H1 (cell line): ENCODE results near the gene FAM240A. TPM values are rescaled to one million over a fixed set of nuclear protein-coding genes. Genes with fewer than 3 reads are reported as not detected.
A peak's percentile ranks its signal among the peaks of the same experiment; 100 is the strongest.

Source experiments
- CTCF ChIA-PET: fragments of 300-600 bp; sonication (Branson Sonifier 250); formaldehyde crosslinking; loops from one replicate; lab custom pipeline; 2021; ENCODE audit not compliant: partially characterized antibody; lab: Charles Lee
- POLR2A ChIA-PET: fragments of 300-600 bp; sonication (Branson Sonifier 250); formaldehyde crosslinking; loops from one replicate; lab custom pipeline; 2021; ENCODE audit warnings: inconsistent platforms; ENCODE audit not compliant: partially characterized antibody; lab: Charles Lee
- DNase-seq, 2 experiments: peaks; one replicate each; pipeline versions ENCODE4 v3.0.0 to v3.0.0-alpha.2; 2010 to 2022; ENCODE audit warnings: low spot score in 2 of 2, low read depth in 1 of 2, mixed read lengths in 1 of 2
- FAIRE-seq: peaks from 2 replicates; lab custom pipeline; 2011; peaks lifted over from hg19 to GRCh38; lab: Jason Lieb, UNC
- H2AFZ ChIP-seq: 2 replicates; pipeline ENCODE4 v1.8.1; 2012; ENCODE audit warnings: low read length, inconsistent platforms
- H2AK5ac ChIP-seq: 2 replicates; pipeline ENCODE4 v1.6.1; 2013; ENCODE audit warnings: low read depth, low read length
- H2BK120ac ChIP-seq: replicated peaks from 2 replicates; pipeline ENCODE3; 2013; ENCODE audit warnings: low read depth, low read length, inconsistent platforms
- H2BK12ac ChIP-seq: 2 replicates; pipeline ENCODE4 v1.6.1; 2013; ENCODE audit warnings: low read depth, low read length
- H2BK15ac ChIP-seq: 2 replicates; pipeline ENCODE4 v1.6.1; 2013; ENCODE audit warnings: low read length
- H2BK20ac ChIP-seq: 2 replicates; pipeline ENCODE4 v1.6.1; 2013; ENCODE audit warnings: low read length
- H2BK5ac ChIP-seq: 2 replicates; pipeline ENCODE4 v1.6.1; 2013; ENCODE audit warnings: low read depth, low read length
- H3K14ac ChIP-seq: 2 replicates; pipeline ENCODE4 v1.6.1; 2013; ENCODE audit warnings: inconsistent platforms; ENCODE audit not compliant: insufficient read length
- H3K18ac ChIP-seq: 2 replicates; pipeline ENCODE4 v1.6.1; 2013; ENCODE audit warnings: low read length; ENCODE audit errors: extremely low read depth
- H3K23ac ChIP-seq: 2 replicates; pipeline ENCODE4 v1.6.1; 2013; ENCODE audit warnings: inconsistent platforms; ENCODE audit not compliant: insufficient read length
- H3K23me2 ChIP-seq: 2 replicates; pipeline ENCODE4 v1.6.1; 2013; ENCODE audit warnings: low read depth, low read length
- H3K27ac ChIP-seq: 2 replicates; pipeline ENCODE4 v1.6.1; 2011; ENCODE audit warnings: low read depth, low read length, inconsistent platforms
- H3K27me3 ChIP-seq, 4 experiments: replicated peaks in 1 of 4; 1 replicate in 1 of 4; 2 replicates in 3 of 4; pipeline versions ENCODE4 v1.6.1 to v1.8.1; 2011 to 2013; ENCODE audit warnings: low read length in 3 of 4, mild to moderate bottlenecking in 3 of 4, inconsistent platforms in 2 of 4, mixed read lengths in 2 of 4, moderate library complexity in 1 of 4; ENCODE audit not compliant: control insufficient read depth in 3 of 4, insufficient read depth in 3 of 4; ENCODE audit errors: extremely low read depth in 1 of 4
- H3K36me3 ChIP-seq, 4 experiments: 2 replicates each; pipeline versions ENCODE4 v1.6.1 to v1.8.1; 2011 to 2013; ENCODE audit warnings: mild to moderate bottlenecking in 4 of 4, low read length in 3 of 4, moderate library complexity in 2 of 4, control low read depth in 1 of 4, inconsistent platforms in 1 of 4; ENCODE audit not compliant: insufficient read depth in 4 of 4, control insufficient read depth in 2 of 4
- H3K4ac ChIP-seq: replicated peaks from 2 replicates; pipeline ENCODE3; 2013; ENCODE audit warnings: low read length, low read depth, mixed read lengths, inconsistent platforms; ENCODE audit not compliant: insufficient read length
- H3K4me1 ChIP-seq, 4 experiments: replicated peaks in 1 of 4; 1 replicate in 1 of 4; 2 replicates in 3 of 4; pipeline versions ENCODE4 v1.6.1 to v1.8.1; 2011 to 2013; ENCODE audit warnings: low read length in 3 of 4, inconsistent platforms in 2 of 4, mixed read lengths in 1 of 4; ENCODE audit not compliant: insufficient read depth in 4 of 4, control insufficient read depth in 3 of 4
- H3K4me2 ChIP-seq, 2 experiments: 2 replicates each; pipeline versions ENCODE4 v1.6.1 to v1.8.1; 2011 to 2013; ENCODE audit warnings: low read depth in 2 of 2, low read length in 2 of 2, control low read depth in 1 of 2, inconsistent platforms in 1 of 2, mild to moderate bottlenecking in 1 of 2; ENCODE audit not compliant: insufficient read depth in 1 of 2
- H3K4me3 ChIP-seq, 4 experiments: fragments of 200-600, 300-600 bp in 1 of 4; sonication (generic), shearing (Covaris generic), sonication (Bioruptor Twin) in 1 of 4; 2 replicates each; pipeline versions ENCODE4 v1.5.1 to v1.8.1; 2011 to 2016; ENCODE audit warnings: low read length in 4 of 4, low read depth in 3 of 4, control low read depth in 2 of 4, inconsistent platforms in 2 of 4, mild to moderate bottlenecking in 2 of 4, mixed read lengths in 1 of 4, moderate library complexity in 1 of 4; ENCODE audit not compliant: insufficient read depth in 2 of 4; ENCODE audit errors: extremely low read depth in 1 of 4
- H3K56ac ChIP-seq: replicated peaks from 2 replicates; pipeline ENCODE3; 2013; ENCODE audit warnings: low read depth, mild to moderate bottlenecking, mixed read lengths, low read length, inconsistent platforms; ENCODE audit not compliant: insufficient read length
- H3K79me1 ChIP-seq: 2 replicates; pipeline ENCODE4 v1.6.1; 2013; ENCODE audit warnings: low read depth, low read length, control low read depth
- H3K79me2 ChIP-seq, 2 experiments: 2 replicates each; pipeline versions ENCODE4 v1.6.1 to v1.8.1; 2012 to 2013; ENCODE audit warnings: low read length in 2 of 2, mild to moderate bottlenecking in 2 of 2, inconsistent platforms in 1 of 2; ENCODE audit not compliant: insufficient read depth in 2 of 2, control insufficient read depth in 1 of 2
- H3K9ac ChIP-seq, 4 experiments: replicated peaks in 1 of 4; 1 replicate in 1 of 4; 2 replicates in 3 of 4; pipeline versions ENCODE4 v1.6.1 to v1.8.1; 2011 to 2013; ENCODE audit warnings: low read depth in 3 of 4, low read length in 3 of 4, control low read depth in 2 of 4, mild to moderate bottlenecking in 2 of 4, moderate library complexity in 2 of 4, inconsistent platforms in 1 of 4; ENCODE audit errors: extremely low read depth in 1 of 4
- H3K9me3 ChIP-seq, 2 experiments: 2 replicates each; pipeline versions ENCODE4 v1.6.1 to v1.8.1; 2012 to 2013; ENCODE audit warnings: mild to moderate bottlenecking in 2 of 2, moderate library complexity in 2 of 2, control low read depth in 1 of 2, inconsistent platforms in 1 of 2, low read depth in 1 of 2, low read length in 1 of 2, mixed read lengths in 1 of 2; ENCODE audit not compliant: insufficient read depth in 2 of 2
- H4K20me1 ChIP-seq, 2 experiments: replicated peaks in 1 of 2; 2 replicates each; pipeline versions ENCODE3 to v1.8.1; 2011 to 2013; ENCODE audit warnings: inconsistent platforms in 2 of 2, low read length in 2 of 2, mild to moderate bottlenecking in 1 of 2; ENCODE audit not compliant: insufficient read depth in 2 of 2, control insufficient read depth in 1 of 2
- H4K5ac ChIP-seq: 2 replicates; pipeline ENCODE4 v1.6.1; 2013; ENCODE audit warnings: low read length, low read depth, mixed read lengths, inconsistent platforms; ENCODE audit not compliant: insufficient read length
- H4K8ac ChIP-seq: 2 replicates; pipeline ENCODE4 v1.8.0; 2013; ENCODE audit warnings: mild to moderate bottlenecking, moderate library complexity, low read length, inconsistent platforms; ENCODE audit not compliant: insufficient read depth; ENCODE audit errors: extremely low read depth
- H4K91ac ChIP-seq: replicated peaks from 2 replicates; pipeline ENCODE3; 2013; ENCODE audit warnings: low read length, mixed read lengths, inconsistent platforms; ENCODE audit not compliant: insufficient read length
- NANOG ChIP-seq: IDR thresholded peaks from 2 replicates; pipeline ENCODE4 v1.6.1; 2011; ENCODE audit warnings: low read length, low read depth, mild to moderate bottlenecking, inconsistent platforms; ENCODE audit not compliant: insufficient read depth, poor library complexity, severe bottlenecking
- SAP30 ChIP-seq: fragments of 300-600 bp; sonication (generic); IDR thresholded peaks from 2 replicates; pipeline ENCODE4 v1.7.1; 2012; ENCODE audit warnings: low read length, moderate library complexity, mild to moderate bottlenecking, inconsistent platforms; ENCODE audit not compliant: insufficient read depth, insufficient replicate concordance
- ZNF274 ChIP-seq: IDR thresholded peaks from 2 replicates; pipeline ENCODE4 v1.7.0; 2012; ENCODE audit warnings: low read length, borderline replicate concordance; ENCODE audit errors: extremely low read depth
- WGBS, 2 experiments: shearing (Covaris generic) in 1 of 2; methylation state at CpG; one replicate each; pipeline versions ENCODE4 v1.1.6 to v1.1.7; 2013 to 2015; ENCODE audit warnings: low lambda C conversion rate in 2 of 2, mixed read lengths in 2 of 2, inconsistent platforms in 1 of 2, low coverage in 1 of 2, missing lambda C conversion rate in 1 of 2; ENCODE audit not compliant: insufficient replicate concordance in 2 of 2, insufficient coverage in 1 of 2, insufficient read length in 1 of 2; ENCODE audit errors: extremely low coverage in 1 of 2, missing lambda C conversion rate in 1 of 2; 5-methylcytosine and 5-hydroxymethylcytosine counted together
- polyA plus RNA-seq, 7 experiments: library from polyadenylated mRNA; depleted of rRNA in 3 of 7; stranded (reverse) in 5 of 7; unstranded in 2 of 7; fragments of >200 nt in 5 of 7; fragments of 200-250 nt in 2 of 7; gene quantifications; 1 replicate in 5 of 7; 2 replicates in 1 of 7; 4 replicates in 1 of 7; pipeline versions ENCODE4 v1.2.1 to v1.2.3, GENCODE V29; 2011 to 2013; ENCODE audit warnings: missing spikeins in 2 of 7, mixed read lengths in 2 of 7
- total RNA-seq: library from RNA; stranded (reverse); fragmentation: NEBNext Ultra II Directional; extraction: Animal tissue kit (Norgen Biotek cat#: 25700); gene quantifications from 2 replicates; pipeline ENCODE4 v1.2.1, GENCODE V29; 2021

Gene FAM240A
- total and polyA plus RNA-seq, 2 of the 8 experiments (the other 6 are each of a cell fraction or from before 2014, with no cell fraction given) = 0.08 TPM; not detected in 1

- Histone ChIP-seq H4K8ac (no peak overlapping the region), H2BK120ac (no peak overlapping the region), H3K4me2 (no peak overlapping the region; a peak in 1 of 4 replicates), H3K23ac (no peak overlapping the region), H3K14ac (no peak overlapping the region), H3K36me3 (no peaks in the 10 kb centered on the region), H2AFZ (no peak overlapping the region), H4K5ac (no peak overlapping the region)
- FAIRE-seq = no peak
- POLR2A ChIA-PET = no interaction called here
- TF ChIP-seq NANOG (peak; percentile 49), ZNF274 (no peak), SAP30 (no peak)
- TF ChIP-seq, all 59 proteins: peak for 1
- Histone ChIP-seq H3K23me2 (no peaks in the 10 kb centered on the region), H2BK5ac (no peak overlapping the region), H3K56ac (no peak overlapping the region), H3K79me1 (no peaks in the 10 kb centered on the region), H4K91ac (no peak overlapping the region), H3K27me3 (no peaks in the 10 kb centered on the region; a peak in 1 of 7 replicates), H3K4me1 (peaks cover 11 to 29% (median 25%) of the 10 kb centered on the region in 4 experiments), H2BK12ac (no peak overlapping the region), H3K18ac (no peak overlapping the region; the same call in 1 of the 2 replicates), H3K4ac (no peak overlapping the region), H2AK5ac (no peak overlapping the region), H4K20me1 (no peaks in the 10 kb centered on the region), H2BK15ac (no peak overlapping the region), H3K27ac (no peak overlapping the region), H2BK20ac (peak overlapping the region; percentile 16; the same call in 1 of the 2 replicates), H3K9ac (no peak overlapping the region), H3K4me3 (peak overlapping the region in 1 of 4 experiments; percentile 4; a peak in 1 of 8 replicates), H3K9me3 (peaks cover 0 to 3% of the 10 kb centered on the region in 2 experiments; a peak in 2 of 4 replicates), H3K79me2 (no peaks in the 10 kb centered on the region)
- DNase-seq = peak in 1 of 2 experiments; percentile 41
- CTCF ChIA-PET = interaction anchor here (0.7 to 1.9 kb wide), 7 partner anchors 7 to 207 kb away, joined by 3 to 8 read pairs (median 3); no protein-coding TSS in a partner anchor
- 77% methylated on average over 9 of the region's 9 CpGs; no CpG with 5 or more reads in 1 of the 2 experiments for WGBS, 2 experiments
These were observed 44.6 kb downstream of the FAM240A start for GRCh38 chr3:46656778-46657556.
